T-cell (primary cell): Measurements from ENCODE around the gene DACT1. TPM values are rescaled to one million over a fixed set of nuclear protein-coding genes. Genes with fewer than 3 reads are reported as not detected.

ENCODE experiments used
- ATAC-seq, 4 experiments: fragments of 200-7000 bp in 3 of 4; fragments of 150-1000 bp in 1 of 4; cut with Tn5 transposase; replicated peaks in 1 of 4; 1 replicate in 3 of 4; 2 replicates in 1 of 4; pipeline ENCODE4 v1.10.0; 2021; ENCODE audit warnings: moderate library complexity in 3 of 4, mild to moderate bottlenecking in 2 of 4, moderate number of reproducible peaks in 1 of 4
- CTCF ChIA-PET, 2 donors: fragments of 300-600 bp; sonication (Branson Sonifier 250); formaldehyde crosslinking; loops; one replicate each; lab custom pipeline; 2022; ENCODE audit warnings: antibody characterized with exemption in 2 of 2; lab: Charles Lee
- POLR2A ChIA-PET, 2 donors: fragments of 300-600 bp; sonication (Branson Sonifier 250); formaldehyde crosslinking; loops; one replicate each; lab custom pipeline; 2022; ENCODE audit warnings: antibody characterized with exemption in 2 of 2; lab: Charles Lee
- DNase-seq, 35 experiments: peaks; one replicate each; pipeline versions ENCODE4 v3.0.0 to v3.0.0-alpha.2; 2013 to 2023
- H3K27ac ChIP-seq: one replicate; pipeline ENCODE4 v1.5.1; 2013; ENCODE audit warnings: low read length
- H3K27me3 ChIP-seq, 2 experiments: replicated peaks in 1 of 2; 1 replicate in 1 of 2; 2 replicates in 1 of 2; pipeline versions ENCODE4 v1.6.1 to v1.7.0; 2013; ENCODE audit warnings: low read length in 1 of 2, mixed read lengths in 1 of 2; ENCODE audit not compliant: control insufficient read depth in 2 of 2, insufficient read depth in 2 of 2; ENCODE audit errors: extremely low read depth in 1 of 2
- H3K36me3 ChIP-seq, 2 donors: 1 replicate in 1 of 2; 2 replicates in 1 of 2; pipeline versions ENCODE4 v1.6.1 to v1.7.0; 2013; ENCODE audit warnings: low read length in 1 of 2; ENCODE audit not compliant: control insufficient read depth in 2 of 2, insufficient read depth in 1 of 2; ENCODE audit errors: extremely low read depth in 1 of 2
- H3K4me1 ChIP-seq, 2 experiments: 1 replicate in 1 of 2; 2 replicates in 1 of 2; pipeline versions ENCODE4 v1.6.1 to v1.7.0; 2013; ENCODE audit warnings: low read length in 2 of 2, mixed read lengths in 1 of 2; ENCODE audit not compliant: insufficient read depth in 2 of 2, control insufficient read depth in 1 of 2; ENCODE audit errors: extremely low read depth in 1 of 2
- H3K4me3 ChIP-seq, 2 donors: 1 replicate in 1 of 2; 2 replicates in 1 of 2; pipeline versions ENCODE4 v1.5.1 to v1.7.0; 2013; ENCODE audit warnings: mild to moderate bottlenecking in 2 of 2, low read length in 1 of 2, moderate library complexity in 1 of 2; ENCODE audit not compliant: control insufficient read depth in 1 of 2; ENCODE audit errors: extremely low read depth in 1 of 2
- H3K9me3 ChIP-seq: 2 replicates; pipeline ENCODE4 v1.7.0; 2013
- H3K27ac Mint-ChIP-seq, 2 donors: one replicate each; pipeline ENCODE4 v1.8.0; 2020 to 2021; ENCODE audit warnings: mild to moderate bottlenecking in 2 of 2, mixed read lengths in 2 of 2
- H3K27me3 Mint-ChIP-seq, 2 donors: one replicate each; pipeline ENCODE4 v1.8.0; 2021 to 2022; ENCODE audit warnings: mixed read lengths in 2 of 2
- H3K36me3 Mint-ChIP-seq: one replicate; pipeline ENCODE4 v1.8.0; 2021; ENCODE audit warnings: mixed read lengths
- H3K4me1 Mint-ChIP-seq, 3 donors: one replicate each; pipeline ENCODE4 v1.8.0; 2020 to 2022; ENCODE audit warnings: mixed read lengths in 3 of 3, mild to moderate bottlenecking in 1 of 3
- H3K4me3 Mint-ChIP-seq, 3 donors: one replicate each; pipeline ENCODE4 v1.8.0; 2020 to 2022; ENCODE audit warnings: mild to moderate bottlenecking in 3 of 3, mixed read lengths in 3 of 3, moderate library complexity in 3 of 3
- H3K9me3 Mint-ChIP-seq, 3 donors: one replicate each; pipeline ENCODE4 v1.8.0; 2020 to 2022; ENCODE audit warnings: mixed read lengths in 3 of 3
- WGBS: methylation state at CpG from one replicate; pipeline ENCODE4 v1.1.5; 2013; ENCODE audit warnings: missing lambda C conversion rate; ENCODE audit not compliant: insufficient coverage; 5-methylcytosine and 5-hydroxymethylcytosine counted together
- total RNA-seq, 35 experiments: library from RNA in 6 of 35; stranded (reverse) in 6 of 35; fragments of 120-200 nt in 1 of 35; gene quantifications; one replicate each; pipeline versions ENCODE4 v1.2.1 to v1.2.4 and lab custom pipeline; 2013 to 2026

The DACT1 gene
- total RNA-seq, 5 donors from 2014 or later (not counting 1 experiment from before 2014, with no cell fraction given): 5.6 to 35.9 (median 10.0) TPM

GRCh38 chr14:58620011-58620410, 17.8 kb upstream of the DACT1 start:
- CTCF ChIA-PET: no interaction called here
- ATAC-seq: no peak
- no peak overlapping the region for H3K4me3 Mint-ChIP-seq

DNA sequence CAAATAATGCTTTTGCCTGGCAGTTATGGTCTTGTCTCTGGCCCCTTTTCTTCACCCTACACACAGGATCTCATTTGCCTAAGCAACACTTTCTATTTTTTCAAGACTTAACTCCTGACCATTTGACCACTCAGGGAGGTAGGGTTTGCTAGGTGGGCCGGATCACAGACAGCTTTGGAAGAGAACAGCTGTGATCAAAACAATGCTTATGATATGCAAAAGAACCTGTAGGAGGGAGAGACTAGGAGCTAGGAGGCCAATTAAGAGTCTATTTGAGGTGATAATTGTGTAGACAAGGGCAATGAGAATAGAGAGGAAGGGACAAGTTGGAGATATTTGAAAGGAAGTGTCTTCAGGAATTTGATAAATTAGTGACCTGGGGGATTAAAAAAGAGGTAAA, 12.3 kb upstream of the DACT1 start:
- Mint-ChIP-seq H3K4me1 (peaks cover 7 to 27% (median 11%) of the 10 kb centered on the region in 3 donors), H3K9me3 (no peaks in the 10 kb centered on the region), H3K27ac (peak overlapping the region in 1 of 2 donors; percentile 32), H3K27me3 (peaks cover 0 to 3% of the 10 kb centered on the region in 2 donors), H3K36me3 (no peaks in the 10 kb centered on the region), H3K4me3 (no peak overlapping the region)
- peaks cover 0 to 11% of the 10 kb centered on the region in 2 experiments for H3K4me1 ChIP-seq
- no peak overlapping the region for H3K27ac ChIP-seq
- no peaks in the 10 kb centered on the region for H3K27me3 ChIP-seq
- no peak for ATAC-seq
- H3K36me3 ChIP-seq: no peaks in the 10 kb centered on the region
- ChIA-PET POLR2A (no interaction called here), CTCF (no interaction called here)
- DNase-seq: no peak
- WGBS: 75% methylated on average over 1 of the region's 1 CpG
- H3K9me3 ChIP-seq: no peaks in the 10 kb centered on the region
- H3K4me3 ChIP-seq: no peak overlapping the region

More at GRCh38 chr14:58620011-58620410, 17.8 kb upstream of the DACT1 start:
- H3K36me3 ChIP-seq: no peaks in the 10 kb centered on the region
- Mint-ChIP-seq H3K36me3 (no peaks in the 10 kb centered on the region), H3K4me1 (peaks cover 4 to 12% (median 7%) of the 10 kb centered on the region in 3 donors), H3K27me3 (no peaks in the 10 kb centered on the region), H3K27ac (no peak overlapping the region), H3K9me3 (no peaks in the 10 kb centered on the region)
- H3K4me1 ChIP-seq: peaks cover 0 to 11% of the 10 kb centered on the region in 2 experiments
- no peaks in the 10 kb centered on the region for H3K9me3 ChIP-seq
- POLR2A ChIA-PET: no interaction called here
- DNase-seq: no peak
- H3K4me3 ChIP-seq: no peak overlapping the region
- no peaks in the 10 kb centered on the region for H3K27me3 ChIP-seq
- WGBS: 59% methylated on average over 2 of the region's 2 CpGs
- no peak overlapping the region for H3K27ac ChIP-seq

- Mint-ChIP-seq H3K4me1 (peaks cover 7 to 27% (median 11%) of the 10 kb centered on the region in 3 donors), H3K27ac (no peak overlapping the region), H3K9me3 (no peaks in the 10 kb centered on the region), H3K4me3 (no peak overlapping the region), H3K36me3 (no peaks in the 10 kb centered on the region), H3K27me3 (peaks cover 0 to 3% of the 10 kb centered on the region in 2 donors)
- H3K36me3 ChIP-seq: no peaks in the 10 kb centered on the region
- ChIA-PET POLR2A (no interaction called here), CTCF (no interaction called here)
- no peak for ATAC-seq
- whole genome bisulfite sequencing: 50% methylated on average over 2 of the region's 3 CpGs
- H3K27ac ChIP-seq: no peak overlapping the region
- no peaks in the 10 kb centered on the region for H3K27me3 ChIP-seq
- H3K9me3 ChIP-seq: no peaks in the 10 kb centered on the region
- peaks cover 0 to 11% of the 10 kb centered on the region in 2 experiments for H3K4me1 ChIP-seq
- DNase-seq: no peak
- H3K4me3 ChIP-seq: no peak overlapping the region
Observed at GRCh38 chr14:58626431-58626831, 11.3 kb upstream of the DACT1 start.

DNA sequence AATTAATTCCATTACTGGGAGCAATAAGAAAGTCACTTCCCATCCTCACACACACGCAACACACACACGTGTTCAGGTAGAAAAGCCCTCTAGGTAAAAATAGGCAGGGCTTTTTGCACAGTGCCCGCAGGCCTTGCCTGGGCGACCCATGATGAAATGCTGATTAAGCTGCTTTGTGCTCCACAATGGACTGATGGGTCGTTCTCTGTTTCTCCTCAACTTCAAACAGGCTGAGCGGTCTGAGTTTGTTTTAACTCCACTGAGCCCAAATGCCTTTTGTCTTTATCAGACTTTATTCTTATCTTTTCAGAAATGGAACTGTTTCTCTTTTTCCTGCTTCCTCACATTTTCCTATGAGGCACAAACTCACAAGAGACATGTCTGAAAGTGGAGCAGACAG, 9.4 kb upstream of the DACT1 start:
- Histone ChIP-seq H3K36me3 (no peaks in the 10 kb centered on the region), H3K27me3 (no peaks in the 10 kb centered on the region), H3K4me1 (no peaks in the 10 kb centered on the region), H3K27ac (no peak overlapping the region), H3K4me3 (no peak overlapping the region), H3K9me3 (no peaks in the 10 kb centered on the region)
- POLR2A ChIA-PET: no interaction called here
- Mint-ChIP-seq H3K27me3 (peaks cover 3% of the 10 kb centered on the region in 2 donors), H3K27ac (no peak overlapping the region), H3K9me3 (no peaks in the 10 kb centered on the region), H3K4me3 (no peak overlapping the region), H3K36me3 (no peaks in the 10 kb centered on the region), H3K4me1 (peaks cover 3 to 15% (median 4%) of the 10 kb centered on the region in 3 donors)
- no peak for ATAC-seq
- CTCF ChIA-PET: interaction anchor here in 1 of 2 donors (0.5 kb wide), 1 partner anchor 9 kb away, joined by 6 read pairs; no protein-coding TSS in a partner anchor
- DNase-seq: no peak
- 100% methylated on average over 2 of the region's 6 CpGs for WGBS

GRCh38 chr14:58629281-58629680, 8.5 kb upstream of the DACT1 start:
- no peaks in the 10 kb centered on the region for H3K36me3 Mint-ChIP-seq
- Histone ChIP-seq H3K27me3 (no peaks in the 10 kb centered on the region), H3K4me1 (no peaks in the 10 kb centered on the region), H3K36me3 (no peaks in the 10 kb centered on the region), H3K9me3 (no peaks in the 10 kb centered on the region), H3K4me3 (no peak overlapping the region), H3K27ac (no peak overlapping the region)
- H3K27me3 Mint-ChIP-seq: peaks cover 3% of the 10 kb centered on the region in 2 donors
- DNase-seq: no peak
- 80% methylated on average over 1 of the region's 1 CpG for WGBS
- no peak overlapping the region for H3K4me3 Mint-ChIP-seq
- no peak for ATAC-seq
- H3K27ac Mint-ChIP-seq: no peak overlapping the region
- no peaks in the 10 kb centered on the region for H3K9me3 Mint-ChIP-seq
- H3K4me1 Mint-ChIP-seq: peaks cover 3 to 15% (median 4%) of the 10 kb centered on the region in 3 donors
- ChIA-PET POLR2A (no interaction called here), CTCF (no interaction called here)

DNA sequence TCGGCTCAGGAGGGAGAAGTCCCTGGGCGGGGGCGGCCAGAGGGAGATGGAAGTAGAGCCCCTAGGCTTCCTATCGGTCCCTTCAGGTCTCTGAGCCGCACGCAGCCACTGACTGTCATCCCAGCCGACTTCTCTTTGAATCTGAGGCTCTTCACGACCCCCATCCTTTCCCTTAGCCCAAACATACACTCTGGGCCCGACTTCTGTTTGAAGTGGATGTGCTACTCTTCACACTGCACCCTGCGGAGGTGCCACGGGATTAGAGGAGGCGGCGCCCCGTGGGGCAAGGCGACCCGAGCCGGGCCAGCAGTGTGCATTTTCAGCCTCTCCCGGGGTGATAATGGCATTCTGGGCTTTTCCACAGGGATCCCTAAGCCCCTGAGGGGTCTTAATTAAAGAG, 6.0 kb upstream of the DACT1 start:
- H3K4me3 Mint-ChIP-seq: no peak overlapping the region
- H3K9me3 Mint-ChIP-seq: no peaks in the 10 kb centered on the region
- H3K36me3 ChIP-seq: no peaks in the 10 kb centered on the region
- no peak overlapping the region for H3K4me3 ChIP-seq
- peaks cover under 1 to 6% of the 10 kb centered on the region in 2 experiments for H3K4me1 ChIP-seq
- no peak overlapping the region for H3K27ac Mint-ChIP-seq
- no peak for ATAC-seq
- peaks cover 9 to 19% (median 12%) of the 10 kb centered on the region in 3 donors for H3K4me1 Mint-ChIP-seq
- H3K27me3 ChIP-seq: no peaks in the 10 kb centered on the region
- H3K9me3 ChIP-seq: no peaks in the 10 kb centered on the region
- DNase-seq: no peak
- CTCF ChIA-PET: no interaction called here
- POLR2A ChIA-PET: no interaction called here
- peaks cover 0 to 13% of the 10 kb centered on the region in 2 donors for H3K27me3 Mint-ChIP-seq
- no peaks in the 10 kb centered on the region for H3K36me3 Mint-ChIP-seq
- H3K27ac ChIP-seq: no peak overlapping the region
- WGBS: 86% methylated on average over 12 of the region's 18 CpGs
